HS-5 (cell line): ENCODE results near the gene AGRN.
"Not testable (repeated sequence)": the region's sequence is repeated elsewhere in the genome, so short reads cannot be mapped to it uniquely, and the experiment has no call there.

Experiments
- DNase-seq: peaks from one replicate; pipeline ENCODE4 v3.0.0-alpha.2; 2012; ENCODE audit warnings: low read depth

AGRN gene

GRCh38 chr1:1001057-1001783 is 18.7 kb upstream of the AGRN start:
- DNase-seq, result no peak

- DNase-seq, result no peak
These were observed 16.1 kb upstream of the AGRN start for GRCh38 chr1:1003618-1004419.

- no peak for DNase-seq
These were observed 15.5 kb upstream of the AGRN start for GRCh38 chr1:1004420-1004779.

- no peak for DNase-seq
These were observed 14.9 kb upstream of the AGRN start for GRCh38 chr1:1004780-1005697.

GRCh38 chr1:1005774-1006304 is 14.1 kb upstream of the AGRN start:
- no peak for DNase-seq

GRCh38 chr1:1006305-1007159 is 13.4 kb upstream of the AGRN start:
- no peak for DNase-seq

- DNase-seq, result not testable (repeated sequence)
These were observed 9.8 kb upstream of the AGRN start for GRCh38 chr1:1010131-1010530.

- no peak for DNase-seq
These were observed 8.4 kb upstream of the AGRN start for GRCh38 chr1:1011396-1011949.

- DNase-seq, result not testable (repeated sequence)
These were observed 7.2 kb upstream of the AGRN start for GRCh38 chr1:1012736-1013104.

- peak; percentile 69 for DNase-seq
These were observed 6.6 kb upstream of the AGRN start, which contains the start of gene ISG15 for GRCh38 chr1:1013105-1013921. Gene ISG15 (plus strand): TSS chr1:1013497. CDS start chr1:1013574, 77 bp downstream.

GRCh38 chr1:1013922-1014648 is 5.8 kb upstream of the AGRN start:
- no peak for DNase-seq

GRCh38 chr1:1014799-1015681 is 4.9 kb upstream of the AGRN start:
- no peak for DNase-seq

GRCh38 chr1:1017397-1018320 is 2.3 kb upstream of the AGRN start:
- not testable (repeated sequence) for DNase-seq

GRCh38 chr1:1018321-1018685 is 1.6 kb upstream of the AGRN start:
- DNase-seq, result not testable (repeated sequence)

GRCh38 chr1:1019122-1019999 is 559 bp upstream of the AGRN start:
- DNase-seq, result peak; percentile 16

GRCh38 chr1:1020415-1021009 is 592 bp downstream of the AGRN start:
- DNase-seq, result no peak
